NB4 (cell line): ENCODE measurements around the gene C22orf31.

Source experiments
- POLR2A ChIP-seq: IDR thresholded peaks from 2 replicates; pipeline ENCODE4 v1.6.1; 2011; ENCODE audit warnings: mild to moderate bottlenecking; ENCODE audit not compliant: insufficient read length; ENCODE audit errors: extremely low read depth
- TF ChIP-seq, protein P1 (sequence below): IDR thresholded peaks from one replicate; pipeline ENCODE4 v1.5.1; 2012; ENCODE audit warnings: low read depth, low read length

GRCh38 chr22:29092243-29092642 is 30.6 kb upstream of the C22orf31 start:
- TF ChIP-seq, protein P1, sequence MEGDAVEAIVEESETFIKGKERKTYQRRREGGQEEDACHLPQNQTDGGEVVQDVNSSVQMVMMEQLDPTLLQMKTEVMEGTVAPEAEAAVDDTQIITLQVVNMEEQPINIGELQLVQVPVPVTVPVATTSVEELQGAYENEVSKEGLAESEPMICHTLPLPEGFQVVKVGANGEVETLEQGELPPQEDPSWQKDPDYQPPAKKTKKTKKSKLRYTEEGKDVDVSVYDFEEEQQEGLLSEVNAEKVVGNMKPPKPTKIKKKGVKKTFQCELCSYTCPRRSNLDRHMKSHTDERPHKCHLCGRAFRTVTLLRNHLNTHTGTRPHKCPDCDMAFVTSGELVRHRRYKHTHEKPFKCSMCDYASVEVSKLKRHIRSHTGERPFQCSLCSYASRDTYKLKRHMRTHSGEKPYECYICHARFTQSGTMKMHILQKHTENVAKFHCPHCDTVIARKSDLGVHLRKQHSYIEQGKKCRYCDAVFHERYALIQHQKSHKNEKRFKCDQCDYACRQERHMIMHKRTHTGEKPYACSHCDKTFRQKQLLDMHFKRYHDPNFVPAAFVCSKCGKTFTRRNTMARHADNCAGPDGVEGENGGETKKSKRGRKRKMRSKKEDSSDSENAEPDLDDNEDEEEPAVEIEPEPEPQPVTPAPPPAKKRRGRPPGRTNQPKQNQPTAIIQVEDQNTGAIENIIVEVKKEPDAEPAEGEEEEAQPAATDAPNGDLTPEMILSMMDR, result no peak
- TF ChIP-seq POLR2A, result no peak
